Testis (tissue), 3 donors: Measurements from ENCODE around the gene CLDN11. TPM values are rescaled to one million over a fixed set of nuclear protein-coding genes. Genes with fewer than 3 reads are reported as not detected.

Source experiments
- DNase-seq: peaks from one replicate; pipeline ENCODE4 v3.0.0-alpha.2; 2019
- H3K27ac ChIP-seq, 2 donors: fragments of 200-600 bp; sonication (generic); one replicate each; pipeline ENCODE4 v1.5.1; 2019
- H3K27me3 ChIP-seq: fragments of 200-600 bp; sonication (generic); one replicate; pipeline ENCODE4 v1.5.1; 2019
- H3K36me3 ChIP-seq: fragments of 200-600 bp; sonication (generic); one replicate; pipeline ENCODE4 v1.5.1; 2017; ENCODE audit warnings: low read depth; ENCODE audit errors: missing control alignments
- H3K4me1 ChIP-seq: fragments of 200-600 bp; sonication (generic); one replicate; pipeline ENCODE4 v1.5.1; 2019
- H3K4me3 ChIP-seq, 2 donors: fragments of 200-600 bp; sonication (generic); one replicate each; pipeline ENCODE4 v1.5.1; 2017 to 2019
- H3K9me3 ChIP-seq: fragments of 200-600 bp; sonication (generic); one replicate; pipeline ENCODE4 v1.5.1; 2017
- POLR2A ChIP-seq: fragments of 450-650 bp; IDR thresholded peaks from one replicate; pipeline ENCODE4 v1.6.1; 2017; ENCODE audit warnings: antibody characterized with exemption, mild to moderate bottlenecking, moderate library complexity
- WGBS, 2 donors: methylation state at CpG; one replicate each; pipeline ENCODE4 v1.1.5; 2018; 5-methylcytosine and 5-hydroxymethylcytosine counted together
- intact Hi-C: fragments of 100-400 bp; cut with DNase I; formaldehyde crosslinking; loops from one replicate; pipeline ENCODE4 v1.15.1; 2023; ENCODE audit warnings: low total_unique reads
- polyA plus RNA-seq: library from polyadenylated mRNA; stranded (reverse); fragments of 350-450 nt; fragmentation: Illumina TruSeq; extraction: RNeasy Lipid Tissue Mini Kit (QIAGEN cat#74804); gene quantifications from one replicate; pipeline ENCODE4 v1.2.3, GENCODE V29; 2014; ENCODE audit warnings: low read depth, low replicate concordance; ENCODE audit not compliant: insufficient read depth
- total RNA-seq, 2 donors: library from RNA; depleted of rRNA; stranded (reverse); fragments of >200 nt; gene quantifications; one replicate each; pipeline ENCODE4 v1.2.3, GENCODE V29; 2016
- TF ChIP-seq, protein P1 (sequence below), 3 experiments: fragments of 450-650 bp in 2 of 3; fragments of 200-600 bp in 1 of 3; sonication (generic) in 1 of 3; IDR thresholded peaks; one replicate each; pipeline ENCODE4 v1.5.1; 2016 to 2019; ENCODE audit warnings: antibody characterized with exemption in 3 of 3, mild to moderate bottlenecking in 2 of 3, moderate library complexity in 1 of 3

CLDN11 gene
- total and polyA plus RNA-seq, 3 donors from 2014 or later: 378 to 1,538 (median 1,237) TPM

DNA sequence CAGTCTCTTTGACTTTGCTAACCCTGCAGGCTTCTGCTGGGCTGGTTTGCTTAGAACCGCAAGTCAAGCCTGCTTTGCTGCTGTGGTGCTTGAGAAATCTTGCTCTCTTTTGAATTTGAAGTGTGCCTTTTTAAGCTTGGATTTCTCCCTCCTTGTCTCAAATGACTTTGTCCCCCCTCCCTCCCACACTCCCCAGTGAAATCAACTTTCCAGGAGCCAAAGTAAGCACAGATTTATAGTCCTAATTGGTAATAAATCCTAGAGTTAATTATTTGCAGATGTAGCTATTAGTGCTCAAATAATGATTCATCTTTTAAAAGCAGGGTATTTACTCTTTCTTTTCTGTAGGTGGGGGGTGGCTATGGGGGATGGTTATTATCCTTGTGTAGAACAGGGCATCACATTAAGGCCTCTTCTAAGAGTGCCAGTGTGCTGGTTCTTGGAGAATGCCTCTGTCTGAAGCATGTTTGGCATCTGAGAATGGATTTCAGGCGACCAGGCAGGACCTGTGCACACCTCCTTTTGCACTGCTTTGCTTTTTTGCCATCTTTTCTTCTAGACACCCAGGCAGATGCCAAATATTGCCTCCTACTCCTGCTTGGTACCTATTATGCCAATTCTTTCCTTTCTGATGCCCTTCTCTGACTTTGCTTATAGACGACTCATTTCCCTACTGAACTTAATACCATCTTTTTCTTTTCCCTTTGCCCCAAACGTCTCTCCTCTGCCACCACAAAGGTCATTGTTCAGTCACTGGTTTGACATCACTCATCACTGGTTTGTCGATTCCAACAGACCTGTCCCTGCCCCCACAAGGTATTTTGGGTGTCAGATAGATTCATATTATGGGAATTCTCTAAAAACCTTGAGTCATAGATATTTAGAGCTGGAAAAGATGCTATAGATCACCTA lies 50.7 kb downstream of the CLDN11 start:
- H3K27me3 ChIP-seq: no peaks in the 10 kb centered on the region
- DNase-seq: no peak
- intact Hi-C loops: no loop called here
- whole genome bisulfite sequencing, 2 donors: 60 to 63% methylated on average over 5 of the region's 5 CpGs
- TF ChIP-seq, protein P1, sequence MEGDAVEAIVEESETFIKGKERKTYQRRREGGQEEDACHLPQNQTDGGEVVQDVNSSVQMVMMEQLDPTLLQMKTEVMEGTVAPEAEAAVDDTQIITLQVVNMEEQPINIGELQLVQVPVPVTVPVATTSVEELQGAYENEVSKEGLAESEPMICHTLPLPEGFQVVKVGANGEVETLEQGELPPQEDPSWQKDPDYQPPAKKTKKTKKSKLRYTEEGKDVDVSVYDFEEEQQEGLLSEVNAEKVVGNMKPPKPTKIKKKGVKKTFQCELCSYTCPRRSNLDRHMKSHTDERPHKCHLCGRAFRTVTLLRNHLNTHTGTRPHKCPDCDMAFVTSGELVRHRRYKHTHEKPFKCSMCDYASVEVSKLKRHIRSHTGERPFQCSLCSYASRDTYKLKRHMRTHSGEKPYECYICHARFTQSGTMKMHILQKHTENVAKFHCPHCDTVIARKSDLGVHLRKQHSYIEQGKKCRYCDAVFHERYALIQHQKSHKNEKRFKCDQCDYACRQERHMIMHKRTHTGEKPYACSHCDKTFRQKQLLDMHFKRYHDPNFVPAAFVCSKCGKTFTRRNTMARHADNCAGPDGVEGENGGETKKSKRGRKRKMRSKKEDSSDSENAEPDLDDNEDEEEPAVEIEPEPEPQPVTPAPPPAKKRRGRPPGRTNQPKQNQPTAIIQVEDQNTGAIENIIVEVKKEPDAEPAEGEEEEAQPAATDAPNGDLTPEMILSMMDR (IDR thresholded peaks at IDR 0.05): no peak
- TF ChIP-seq POLR2A: no peak
- no peaks in the 10 kb centered on the region for H3K9me3 ChIP-seq
- no peak overlapping the region for H3K4me3 ChIP-seq
- peaks cover 47% of the 10 kb centered on the region for H3K4me1 ChIP-seq
- peak overlapping the region; percentile 23 to 48 for H3K27ac ChIP-seq
- H3K36me3 ChIP-seq: no peaks in the 10 kb centered on the region

DNA sequence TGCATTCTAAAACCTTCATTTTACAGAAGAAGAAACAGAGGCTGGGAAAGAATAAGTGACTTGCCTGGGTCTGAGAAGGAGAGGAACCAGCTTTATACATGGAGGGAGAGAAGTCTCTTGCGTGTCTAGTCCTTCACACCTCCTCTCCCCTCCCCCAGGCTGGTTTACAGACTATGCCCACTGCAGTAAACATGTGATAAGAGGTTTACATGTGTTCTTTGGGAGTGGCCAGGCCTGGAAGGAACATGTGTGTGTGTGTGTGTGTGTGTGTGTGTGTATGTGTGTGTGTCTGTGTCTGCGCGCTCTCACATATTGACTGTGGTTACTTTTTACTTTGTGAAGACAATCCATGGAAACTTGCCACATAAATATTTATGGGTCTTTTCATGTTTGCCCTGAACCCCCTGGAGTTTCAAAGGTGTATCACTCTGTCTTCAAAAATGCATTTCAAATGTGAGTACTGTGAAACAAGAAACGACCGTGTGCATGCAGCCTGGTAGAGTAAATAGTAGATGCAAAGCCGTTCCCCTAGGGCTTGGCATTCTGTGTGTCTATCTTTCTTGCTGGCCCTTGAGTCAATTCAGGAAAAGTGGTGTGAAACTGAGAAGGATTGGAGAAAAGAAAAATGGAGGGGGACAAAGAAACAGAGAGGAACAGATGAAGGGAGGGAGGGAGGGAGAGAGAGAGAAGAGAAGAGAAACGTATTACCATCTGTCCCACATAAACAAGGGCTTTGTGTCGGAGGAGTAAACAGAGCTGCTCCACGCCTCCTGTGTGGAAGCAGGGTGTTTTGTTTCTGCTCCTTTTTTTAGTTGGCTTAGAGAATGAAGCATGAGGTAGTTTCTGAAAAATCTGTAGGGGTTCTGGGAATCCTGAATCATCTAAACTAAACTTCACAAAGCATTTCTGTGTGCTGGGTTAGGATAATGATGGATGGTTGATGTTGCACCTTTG lies 51.7 kb downstream of the CLDN11 start:
- WGBS, 2 donors: 46 to 61% methylated on average over 9 of the region's 9 CpGs
- H3K36me3 ChIP-seq: no peaks in the 10 kb centered on the region
- H3K4me3 ChIP-seq: no peak overlapping the region
- peaks cover 56% of the 10 kb centered on the region for H3K4me1 ChIP-seq
- H3K9me3 ChIP-seq: no peaks in the 10 kb centered on the region
- intact Hi-C loops: no loop called here
- TF ChIP-seq, protein P1 (IDR thresholded peaks at IDR 0.05): no peak
- TF ChIP-seq POLR2A: no peak
- peak; percentile 63 for DNase-seq
- H3K27ac ChIP-seq: peak overlapping the region; percentile 9 to 48
- H3K27me3 ChIP-seq: no peaks in the 10 kb centered on the region

DNA sequence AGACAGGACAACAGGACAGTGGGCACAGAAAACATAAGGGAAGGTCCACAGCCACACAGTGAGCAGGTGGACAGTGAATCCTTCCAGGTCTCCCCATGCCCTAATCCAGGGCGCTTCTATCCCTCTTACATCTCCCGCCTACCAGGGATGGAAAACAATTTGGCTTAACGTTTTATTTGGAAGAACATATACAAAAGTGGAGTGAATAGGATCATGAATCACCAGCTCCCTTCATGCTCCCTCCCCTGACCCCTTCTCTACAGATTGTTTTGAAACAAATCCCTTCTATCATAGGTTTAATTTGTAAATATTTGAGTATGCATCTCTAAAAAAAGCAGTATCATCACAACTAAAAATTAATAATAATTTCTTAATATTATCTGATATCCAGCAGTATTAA lies 52.5 kb downstream of the CLDN11 start:
- TF ChIP-seq POLR2A: no peak
- TF ChIP-seq, protein P1 (IDR thresholded peaks at IDR 0.05): no peak
- peaks cover 60% of the 10 kb centered on the region for H3K4me1 ChIP-seq
- H3K9me3 ChIP-seq: no peaks in the 10 kb centered on the region
- H3K27me3 ChIP-seq: no peaks in the 10 kb centered on the region
- WGBS, 2 donors: 69 to 75% methylated on average over 3 of the region's 3 CpGs
- intact Hi-C loops: no loop called here
- H3K36me3 ChIP-seq: no peaks in the 10 kb centered on the region
- H3K27ac ChIP-seq: peak overlapping the region; percentile 9 to 48
- H3K4me3 ChIP-seq: no peak overlapping the region
- DNase-seq: no peak

DNA sequence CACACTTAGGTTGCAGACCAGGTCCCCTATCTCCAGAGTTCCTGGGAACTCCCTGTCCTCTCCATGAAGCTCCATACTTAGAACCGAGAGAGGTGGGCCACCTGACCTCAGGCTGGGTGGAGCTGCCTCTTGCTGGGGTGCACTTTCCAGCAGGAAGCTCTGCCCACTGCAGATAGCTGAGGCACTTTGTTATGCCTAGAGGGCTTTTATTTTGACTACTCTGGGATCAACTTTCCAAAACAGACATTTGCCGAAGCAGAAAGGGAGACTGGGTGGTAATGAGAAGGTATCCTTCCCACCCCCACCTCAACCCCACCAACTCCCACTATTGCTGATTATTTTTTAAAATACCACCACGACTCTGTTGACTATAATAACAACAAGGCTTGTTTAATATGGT lies 54.7 kb downstream of the CLDN11 start:
- H3K36me3 ChIP-seq: no peaks in the 10 kb centered on the region
- H3K9me3 ChIP-seq: no peaks in the 10 kb centered on the region
- no peaks in the 10 kb centered on the region for H3K27me3 ChIP-seq
- no peak overlapping the region for H3K4me3 ChIP-seq
- intact Hi-C loops: no loop called here
- no peak for DNase-seq
- TF ChIP-seq, protein P1 (IDR thresholded peaks at IDR 0.05): no peak
- no peak for TF ChIP-seq POLR2A
- peak overlapping the region in 1 of 2 donors; percentile 65 for H3K27ac ChIP-seq
- H3K4me1 ChIP-seq: peaks cover 59% of the 10 kb centered on the region
- 47 to 50% methylated on average over 3 of the region's 3 CpGs for WGBS, 2 donors
